ENCODE results near the gene SPAAR.
A peak's percentile ranks its signal among the peaks of the same experiment; 100 is the strongest.

The SPAAR gene

DNA sequence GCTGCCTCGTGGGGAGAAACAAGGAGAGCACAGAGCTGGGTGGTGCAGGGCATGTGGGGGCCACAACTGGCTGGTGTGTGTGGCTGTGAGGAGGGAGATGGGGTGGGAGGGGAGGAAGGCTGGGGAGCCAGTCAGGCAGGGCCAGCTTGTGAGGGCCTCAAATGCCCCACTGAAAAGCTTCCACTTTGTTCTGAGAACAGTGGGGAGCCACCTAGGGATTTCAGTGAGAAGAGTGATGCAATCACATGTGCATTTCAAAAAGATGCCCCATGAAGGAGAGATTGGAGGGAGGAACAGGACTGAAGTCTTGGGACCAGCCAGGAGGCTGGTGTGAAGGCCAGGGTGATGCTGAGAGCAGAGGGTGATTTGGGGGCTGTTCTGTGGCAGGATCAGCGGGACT, 40.4 kb upstream of the SPAAR start:
- TF ChIP-seq, protein P1, sequence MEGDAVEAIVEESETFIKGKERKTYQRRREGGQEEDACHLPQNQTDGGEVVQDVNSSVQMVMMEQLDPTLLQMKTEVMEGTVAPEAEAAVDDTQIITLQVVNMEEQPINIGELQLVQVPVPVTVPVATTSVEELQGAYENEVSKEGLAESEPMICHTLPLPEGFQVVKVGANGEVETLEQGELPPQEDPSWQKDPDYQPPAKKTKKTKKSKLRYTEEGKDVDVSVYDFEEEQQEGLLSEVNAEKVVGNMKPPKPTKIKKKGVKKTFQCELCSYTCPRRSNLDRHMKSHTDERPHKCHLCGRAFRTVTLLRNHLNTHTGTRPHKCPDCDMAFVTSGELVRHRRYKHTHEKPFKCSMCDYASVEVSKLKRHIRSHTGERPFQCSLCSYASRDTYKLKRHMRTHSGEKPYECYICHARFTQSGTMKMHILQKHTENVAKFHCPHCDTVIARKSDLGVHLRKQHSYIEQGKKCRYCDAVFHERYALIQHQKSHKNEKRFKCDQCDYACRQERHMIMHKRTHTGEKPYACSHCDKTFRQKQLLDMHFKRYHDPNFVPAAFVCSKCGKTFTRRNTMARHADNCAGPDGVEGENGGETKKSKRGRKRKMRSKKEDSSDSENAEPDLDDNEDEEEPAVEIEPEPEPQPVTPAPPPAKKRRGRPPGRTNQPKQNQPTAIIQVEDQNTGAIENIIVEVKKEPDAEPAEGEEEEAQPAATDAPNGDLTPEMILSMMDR (IDR thresholded peaks at IDR 0.05): no peak

DNA sequence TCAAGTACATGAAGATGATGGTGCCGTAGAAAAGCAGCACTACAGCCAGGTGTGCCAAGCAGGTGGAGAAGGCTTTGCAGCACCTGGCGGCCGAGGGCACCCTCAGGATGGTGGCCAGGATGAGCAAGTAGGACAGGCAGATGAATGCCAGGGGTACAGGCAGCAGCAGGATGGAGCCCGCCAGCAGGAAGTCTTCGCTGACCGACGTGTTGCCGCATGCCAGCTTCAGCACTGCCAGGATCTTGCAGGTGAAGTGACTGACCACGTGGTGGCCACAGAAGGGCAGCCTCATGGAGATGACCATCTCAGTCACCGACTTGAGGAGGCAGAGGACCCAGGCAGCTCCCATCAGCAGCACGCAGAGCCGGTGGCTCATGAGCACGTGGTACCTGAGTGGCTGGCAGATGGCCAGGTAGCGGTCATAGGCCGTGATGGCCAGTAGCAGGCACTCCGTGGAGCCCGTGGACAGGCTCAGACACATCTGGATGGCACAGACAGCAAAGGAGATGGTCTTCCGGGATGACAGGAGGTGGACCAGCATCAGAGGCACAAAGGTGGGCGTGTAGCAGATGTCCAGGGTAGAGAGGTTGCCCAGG, 39.6 kb upstream of the SPAAR start:
- TF ChIP-seq, protein P1 (IDR thresholded peaks at IDR 0.05): no peak

DNA sequence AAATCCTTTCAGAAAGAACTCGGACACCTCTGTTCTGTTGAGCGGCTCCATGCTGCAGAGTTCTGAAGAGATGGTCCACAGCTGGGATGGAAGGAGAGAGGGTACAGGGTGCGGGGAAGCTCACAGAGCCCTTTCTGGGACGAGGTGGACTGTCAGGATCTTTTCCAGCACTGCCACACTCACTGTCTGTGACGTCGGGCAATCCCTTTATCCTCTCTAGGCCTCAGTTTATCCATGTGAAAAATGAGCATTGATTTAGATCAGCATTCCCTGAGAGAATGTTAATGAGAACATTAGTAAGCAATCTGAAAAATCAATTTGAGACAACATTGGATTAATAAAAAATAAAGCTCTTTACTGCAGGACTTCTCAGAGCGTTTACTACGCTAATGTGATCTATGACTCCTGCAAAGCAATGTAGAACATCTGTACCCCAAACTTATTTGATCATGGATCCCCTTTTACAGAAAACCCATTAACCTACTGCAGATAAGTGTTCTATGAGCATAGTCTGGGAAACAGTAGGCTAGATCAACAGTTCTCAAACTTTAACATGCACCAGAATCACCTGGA, 38.9 kb upstream of the SPAAR start, which contains the start of gene OR13J1:
TSS of gene OR13J1 (minus strand) at position 51 of the 573 bp plus-strand sequence. CDS start at position 51, 0 bp downstream.
- TF ChIP-seq, protein P1 (IDR thresholded peaks at IDR 0.05): no peak

DNA sequence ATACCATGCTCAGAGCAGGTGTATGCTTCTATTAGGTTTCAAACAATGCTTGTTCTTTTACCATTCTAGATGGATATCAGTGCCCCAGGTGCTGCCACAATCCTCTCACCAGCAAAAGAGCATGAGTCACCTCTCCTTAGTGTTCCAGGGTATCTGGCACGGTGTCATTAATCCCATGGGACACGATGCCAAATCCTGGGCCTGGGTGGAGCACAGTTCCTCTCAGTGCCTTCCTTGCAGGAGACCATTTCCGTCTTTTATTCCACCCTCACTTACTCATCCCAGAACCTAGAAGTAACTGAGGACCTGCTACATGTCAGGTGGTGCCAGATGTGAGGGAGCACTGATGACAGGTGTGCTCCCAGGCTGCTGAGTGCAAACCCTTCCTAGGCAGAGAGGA, 37.7 kb upstream of the SPAAR start:
- TF ChIP-seq, protein P1 (IDR thresholded peaks at IDR 0.05): no peak

DNA sequence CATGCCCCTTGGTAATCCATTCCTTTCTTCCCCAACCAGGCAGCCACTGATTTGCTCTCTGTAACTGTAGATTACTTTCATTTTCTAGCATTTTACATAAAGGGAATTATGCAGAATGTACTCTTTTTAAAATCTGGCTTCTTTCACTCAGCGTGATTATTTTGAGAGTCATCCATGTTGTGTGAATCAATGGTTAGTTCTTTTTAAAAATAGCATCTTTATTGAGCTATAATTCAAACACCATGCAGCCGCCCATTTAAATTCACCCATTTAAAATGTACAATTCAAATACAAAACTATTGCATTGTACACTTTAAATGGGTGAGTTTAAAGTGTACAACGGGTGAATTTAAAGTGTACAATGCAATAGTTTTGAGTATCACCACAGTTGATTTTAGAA, 36.8 kb upstream of the SPAAR start:
- TF ChIP-seq, protein P1 (IDR thresholded peaks at IDR 0.05): no peak

DNA sequence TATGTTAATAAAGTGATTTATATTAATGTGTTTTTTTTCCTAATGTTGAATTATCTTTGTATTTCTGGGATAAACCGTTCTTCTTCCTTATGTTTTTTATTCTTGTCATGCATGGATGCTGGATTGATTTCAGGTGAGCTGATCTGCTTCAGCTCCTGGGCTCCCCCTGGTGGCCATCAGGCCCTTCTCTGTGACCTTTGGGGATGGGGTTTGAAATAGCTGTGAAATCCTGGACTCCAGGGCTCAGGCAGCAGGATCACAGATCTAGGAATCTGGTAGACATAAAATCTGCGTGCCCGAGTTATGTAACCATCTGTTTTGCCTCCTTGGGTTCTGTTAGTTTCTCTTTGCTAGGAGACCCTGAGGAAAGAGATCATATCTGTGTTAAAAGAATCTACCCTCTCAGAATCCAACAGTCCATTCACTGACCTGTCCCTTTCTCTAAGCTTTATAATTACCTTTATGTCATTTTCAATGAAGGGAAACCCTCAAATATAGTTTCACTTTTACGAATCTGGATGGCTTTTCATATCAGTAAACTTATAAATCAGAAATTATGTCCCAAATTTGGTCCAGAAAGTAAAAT, 26.9 kb upstream of the SPAAR start:
- TF ChIP-seq, protein P1 (IDR thresholded peaks at IDR 0.05): peak; percentile 98

DNA sequence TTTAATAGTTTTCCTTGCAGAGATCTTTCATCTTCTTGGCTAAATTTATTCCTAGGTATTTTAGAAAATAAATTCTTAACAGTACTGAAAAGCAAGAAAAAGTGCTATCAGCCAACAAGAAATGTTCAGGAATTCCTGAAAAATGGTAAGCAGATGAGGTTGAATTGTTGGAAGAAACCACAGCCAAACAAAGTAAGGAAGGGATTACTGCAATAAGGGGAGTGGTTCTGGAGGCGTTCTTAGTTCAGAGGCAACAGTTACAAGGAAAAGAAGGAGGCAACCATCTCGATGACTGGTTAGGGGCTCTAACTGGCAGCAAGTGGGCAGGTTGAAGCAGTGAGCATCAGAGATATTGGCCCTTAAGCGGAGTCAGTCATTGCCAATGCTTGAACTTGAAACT, 26.3 kb upstream of the SPAAR start:
- TF ChIP-seq, protein P1 (IDR thresholded peaks at IDR 0.05): no peak

Data from LNCAP (cell line).